Erythroblast (primary cell): ENCODE results near the gene SH2D5.

Source experiments
- GATA1 ChIP-seq: IDR thresholded peaks from 2 replicates; pipeline ENCODE4 v1.6.1; 2011; ENCODE audit warnings: low read depth, mild to moderate bottlenecking, control low read depth, low read length, moderate library complexity
- POLR2A ChIP-seq: IDR thresholded peaks from 2 replicates; pipeline ENCODE4 v1.6.1; 2011; ENCODE audit warnings: mild to moderate bottlenecking, low read length

- no peak for TF ChIP-seq POLR2A
- TF ChIP-seq GATA1 = no peak
These were observed 46.8 kb downstream of the SH2D5 start for GRCh38 chr1:20685741-20686140.
